GM18951 (cell line): ENCODE data around the gene WIPF3.

Experiments used
- POLR2A ChIP-seq: IDR thresholded peaks from 4 replicates; pipeline ENCODE4 v1.6.1; 2011; ENCODE audit warnings: mild to moderate bottlenecking; ENCODE audit not compliant: insufficient read length, insufficient read depth; ENCODE audit errors: extremely low read depth
- in situ Hi-C: fragments of 300-500 bp; cut with MboI; formaldehyde crosslinking; loops from one replicate; pipeline ENCODE4 v1.12.0; 2022; ENCODE audit warnings: low sequenced_read_pairs, mixed read lengths, inconsistent platforms; ENCODE audit not compliant: unreplicated experiment

Gene WIPF3

GRCh38 chr7:29900745-29901144, 94.4 kb downstream of the WIPF3 start:
- TF ChIP-seq POLR2A: no peak
- in situ Hi-C loops: no loop called here

GRCh38 chr7:29906200-29907022, 100.1 kb downstream of the WIPF3 start:
- TF ChIP-seq POLR2A: no peak
- in situ Hi-C loops: no loop called here

- in situ Hi-C loops: no loop called here
- TF ChIP-seq POLR2A: no peak
Measured at GRCh38 chr7:29914180-29914579, 107.9 kb downstream of the WIPF3 start.

GRCh38 chr7:29915481-29916215, 109.3 kb downstream of the WIPF3 start:
- no peak for TF ChIP-seq POLR2A
- in situ Hi-C loops: no loop called here

- no peak for TF ChIP-seq POLR2A
- in situ Hi-C loops: no loop called here
Measured at GRCh38 chr7:29917641-29918040, 111.3 kb downstream of the WIPF3 start.

- in situ Hi-C loops: no loop called here
Measured at GRCh38 chr7:29918850-29919249, 112.5 kb downstream of the WIPF3 start.

GRCh38 chr7:29919790-29920189, 113.5 kb downstream of the WIPF3 start:
- TF ChIP-seq POLR2A: no peak
- in situ Hi-C loops: no loop called here

More at GRCh38 chr7:29918850-29919249, 112.5 kb downstream of the WIPF3 start:
- no peak for TF ChIP-seq POLR2A

GRCh38 chr7:29920491-29920890, 114.2 kb downstream of the WIPF3 start:
- TF ChIP-seq POLR2A: no peak
- in situ Hi-C loops: no loop called here

GRCh38 chr7:29921404-29922010, 115.2 kb downstream of the WIPF3 start:
- no peak for TF ChIP-seq POLR2A
- in situ Hi-C loops: no loop called here

GRCh38 chr7:29922921-29923700, 116.8 kb downstream of the WIPF3 start:
- no peak for TF ChIP-seq POLR2A
- in situ Hi-C loops: no loop called here

- no peak for TF ChIP-seq POLR2A
- in situ Hi-C loops: no loop called here
Measured at GRCh38 chr7:29924006-29924405, 117.7 kb downstream of the WIPF3 start.

GRCh38 chr7:29924684-29925083, 118.4 kb downstream of the WIPF3 start:
- no peak for TF ChIP-seq POLR2A
- in situ Hi-C loops: no loop called here

- TF ChIP-seq POLR2A: no peak
- in situ Hi-C loops: no loop called here
Measured at GRCh38 chr7:29926216-29926615, 119.9 kb downstream of the WIPF3 start.
